Type B pancreatic cell (in vitro differentiated cells): Measurements from ENCODE around the gene PRRG4. TPM values are rescaled to one million over a fixed set of nuclear protein-coding genes. Genes with fewer than 3 reads are reported as not detected.
"Not testable (repeated sequence)": the region's sequence is repeated elsewhere in the genome, so short reads cannot be mapped to it uniquely, and the experiment has no call there.

Source experiments
- DNase-seq: peaks from one replicate; pipeline ENCODE4 v3.0.0; 2021; ENCODE audit warnings: mixed read lengths; ENCODE audit not compliant: unreplicated experiment; ENCODE audit errors: extremely low spot score
- H3K27ac Mint-ChIP-seq: 2 replicates; pipeline ENCODE4 v1.8.0; 2021; ENCODE audit warnings: mild to moderate bottlenecking, mixed read lengths
- H3K27me3 Mint-ChIP-seq: 2 replicates; pipeline ENCODE4 v1.8.0; 2021; ENCODE audit warnings: mixed read lengths
- H3K36me3 Mint-ChIP-seq: 2 replicates; pipeline ENCODE4 v1.8.0; 2021; ENCODE audit warnings: mixed read lengths
- H3K4me1 Mint-ChIP-seq: one replicate; pipeline ENCODE4 v1.8.0; 2021; ENCODE audit warnings: mixed read lengths; ENCODE audit not compliant: unreplicated experiment
- H3K4me3 Mint-ChIP-seq: 2 replicates; pipeline ENCODE4 v1.8.0; 2021; ENCODE audit warnings: mild to moderate bottlenecking, mixed read lengths
- H3K9me3 Mint-ChIP-seq: 2 replicates; pipeline ENCODE4 v1.8.0; 2021; ENCODE audit warnings: mixed read lengths
- total RNA-seq: library from RNA; stranded (reverse); gene quantifications from 2 replicates; pipeline ENCODE4 v1.2.1, GENCODE V29; 2021; ENCODE audit warnings: low replicate concordance
- TF ChIP-seq, protein P1 (sequence below): fragments of 200-600 bp; sonication (generic); conservative IDR thresholded peaks from 2 replicates; pipeline ENCODE4 v1.5.0; 2021; ENCODE audit warnings: antibody characterized with exemption, mild to moderate bottlenecking

The PRRG4 gene
- total RNA-seq, 1 donor from 2014 or later = 6.0 TPM

DNA sequence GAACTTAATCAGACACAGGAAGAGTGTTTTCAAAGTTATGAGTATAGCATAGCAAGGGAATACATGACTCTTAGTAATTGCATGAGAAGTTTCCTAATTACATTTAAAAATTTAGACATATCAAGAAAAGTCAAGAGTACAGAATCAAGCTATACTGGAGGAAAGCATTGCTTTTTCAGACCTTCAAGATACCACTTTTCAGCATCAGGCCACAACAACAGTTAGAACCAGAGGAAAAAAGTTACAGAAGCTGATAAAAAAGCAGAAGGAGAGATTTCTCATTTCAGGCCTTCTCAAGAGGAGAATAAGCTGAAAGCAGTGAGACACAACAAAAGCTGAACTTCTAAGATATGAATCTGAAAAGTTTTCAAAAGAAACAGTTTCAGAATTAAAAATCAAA, 34.8 kb downstream of the PRRG4 start:
- Mint-ChIP-seq H3K27ac (no peak overlapping the region), H3K4me3 (no peak overlapping the region)
- no peak for DNase-seq

DNA sequence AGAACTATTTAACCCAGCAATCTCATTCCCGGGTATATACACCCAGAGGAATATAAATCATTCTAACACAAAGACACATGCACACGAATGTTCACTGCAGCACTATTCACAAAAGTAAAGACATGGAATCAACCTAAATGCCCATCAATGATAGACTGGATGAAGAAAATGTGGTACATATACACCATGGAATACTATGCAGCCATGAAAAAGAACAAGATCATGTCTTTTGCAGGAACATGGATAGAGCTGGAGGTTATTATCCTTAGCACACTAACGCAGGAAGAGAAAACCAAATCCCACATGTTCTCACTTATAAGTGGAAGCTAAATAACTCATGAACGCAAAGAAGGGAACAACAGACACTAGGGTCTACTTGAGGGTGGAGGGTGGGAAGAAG, 39.0 kb downstream of the PRRG4 start:
- DNase-seq, H3K27me3 Mint-ChIP-seq, H3K9me3 Mint-ChIP-seq, H3K27ac Mint-ChIP-seq, H3K4me3 Mint-ChIP-seq, H3K36me3 Mint-ChIP-seq, H3K4me1 Mint-ChIP-seq: not testable (repeated sequence)

More for the DNA sequence above, 34.8 kb downstream of the PRRG4 start:
- no peaks in the 10 kb centered on the region for H3K9me3 Mint-ChIP-seq
- H3K27me3 Mint-ChIP-seq = peaks cover 6% of the 10 kb centered on the region
- no peaks in the 10 kb centered on the region for H3K36me3 Mint-ChIP-seq
- TF ChIP-seq, protein P1, sequence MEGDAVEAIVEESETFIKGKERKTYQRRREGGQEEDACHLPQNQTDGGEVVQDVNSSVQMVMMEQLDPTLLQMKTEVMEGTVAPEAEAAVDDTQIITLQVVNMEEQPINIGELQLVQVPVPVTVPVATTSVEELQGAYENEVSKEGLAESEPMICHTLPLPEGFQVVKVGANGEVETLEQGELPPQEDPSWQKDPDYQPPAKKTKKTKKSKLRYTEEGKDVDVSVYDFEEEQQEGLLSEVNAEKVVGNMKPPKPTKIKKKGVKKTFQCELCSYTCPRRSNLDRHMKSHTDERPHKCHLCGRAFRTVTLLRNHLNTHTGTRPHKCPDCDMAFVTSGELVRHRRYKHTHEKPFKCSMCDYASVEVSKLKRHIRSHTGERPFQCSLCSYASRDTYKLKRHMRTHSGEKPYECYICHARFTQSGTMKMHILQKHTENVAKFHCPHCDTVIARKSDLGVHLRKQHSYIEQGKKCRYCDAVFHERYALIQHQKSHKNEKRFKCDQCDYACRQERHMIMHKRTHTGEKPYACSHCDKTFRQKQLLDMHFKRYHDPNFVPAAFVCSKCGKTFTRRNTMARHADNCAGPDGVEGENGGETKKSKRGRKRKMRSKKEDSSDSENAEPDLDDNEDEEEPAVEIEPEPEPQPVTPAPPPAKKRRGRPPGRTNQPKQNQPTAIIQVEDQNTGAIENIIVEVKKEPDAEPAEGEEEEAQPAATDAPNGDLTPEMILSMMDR = no peak
- H3K4me1 Mint-ChIP-seq = no peaks in the 10 kb centered on the region

DNA sequence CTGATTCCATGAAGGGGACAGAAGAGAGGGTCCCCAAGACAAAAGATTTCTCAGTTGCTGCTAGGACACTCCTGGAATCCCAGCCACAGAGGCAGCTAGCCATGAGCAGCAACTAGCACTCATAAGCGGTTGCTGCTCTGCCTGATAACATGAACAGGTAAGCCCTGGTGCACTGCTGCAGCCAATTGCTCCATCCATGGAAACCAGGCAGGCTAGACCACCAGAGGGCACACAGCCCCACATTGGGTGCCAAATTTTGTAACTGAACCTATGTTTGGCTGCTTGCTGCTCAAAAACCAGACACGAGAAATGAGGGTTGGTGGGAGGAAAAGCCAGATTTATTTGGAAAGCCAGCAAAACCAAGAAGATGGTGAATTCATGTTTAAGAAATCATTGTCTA, 40.9 kb downstream of the PRRG4 start:
- Mint-ChIP-seq H3K4me1 (no peaks in the 10 kb centered on the region), H3K4me3 (no peak overlapping the region), H3K27me3 (peaks cover 11% of the 10 kb centered on the region), H3K36me3 (no peaks in the 10 kb centered on the region), H3K9me3 (no peaks in the 10 kb centered on the region), H3K27ac (no peak overlapping the region)
- DNase-seq = no peak
- TF ChIP-seq, protein P1 = peak; percentile 54

DNA sequence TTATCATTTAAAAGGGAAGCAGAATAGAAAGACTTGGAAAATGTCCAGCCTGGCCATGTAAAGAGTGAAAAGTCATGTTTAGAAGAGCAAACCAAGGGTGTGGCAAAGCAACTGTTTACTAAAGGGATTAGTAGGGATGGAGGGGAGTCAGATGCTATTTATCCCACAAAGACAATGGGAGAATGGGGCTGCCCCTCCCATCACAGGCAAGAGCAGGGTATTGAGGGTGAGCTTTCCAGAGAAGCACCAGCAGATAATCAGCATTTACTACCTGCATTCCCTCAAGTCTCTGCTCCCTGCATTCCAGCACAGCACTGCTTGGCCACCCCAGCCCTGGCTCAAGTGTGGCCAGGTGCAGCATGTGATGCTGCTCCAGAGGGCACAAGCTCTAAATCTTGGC, 44.4 kb downstream of the PRRG4 start:
- H3K36me3 Mint-ChIP-seq = no peaks in the 10 kb centered on the region
- H3K27me3 Mint-ChIP-seq = peaks cover 9% of the 10 kb centered on the region
- no peaks in the 10 kb centered on the region for H3K9me3 Mint-ChIP-seq
- H3K27ac Mint-ChIP-seq = no peak overlapping the region
- H3K4me1 Mint-ChIP-seq = no peaks in the 10 kb centered on the region
- no peak for DNase-seq
- H3K4me3 Mint-ChIP-seq = no peak overlapping the region
- TF ChIP-seq, protein P1 = no peak

DNA sequence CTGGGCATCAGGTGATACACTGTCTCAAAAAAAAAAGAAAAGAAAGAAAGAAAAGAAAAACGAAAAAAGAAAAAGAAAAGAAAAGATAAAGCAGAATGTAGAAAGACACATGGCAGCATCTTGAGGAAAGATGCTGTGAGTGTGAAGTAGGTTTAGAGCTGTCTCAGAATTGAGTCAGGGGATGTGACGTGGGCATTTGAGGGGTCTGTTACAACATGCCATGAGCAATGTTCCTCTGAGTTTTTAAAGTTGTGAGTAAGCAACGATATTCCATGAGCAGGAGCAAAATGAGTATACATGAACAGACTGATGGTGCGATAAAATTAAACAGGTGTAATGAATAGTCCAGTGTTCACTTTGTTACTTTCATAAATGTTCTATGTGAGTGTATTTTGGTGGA, 51.6 kb downstream of the PRRG4 start:
- DNase-seq = no peak
- TF ChIP-seq, protein P1 = no peak
- Mint-ChIP-seq H3K27ac (no peak overlapping the region), H3K9me3 (peaks cover 5% of the 10 kb centered on the region), H3K27me3 (peaks cover 9% of the 10 kb centered on the region), H3K36me3 (no peaks in the 10 kb centered on the region), H3K4me3 (no peak overlapping the region), H3K4me1 (no peaks in the 10 kb centered on the region)

DNA sequence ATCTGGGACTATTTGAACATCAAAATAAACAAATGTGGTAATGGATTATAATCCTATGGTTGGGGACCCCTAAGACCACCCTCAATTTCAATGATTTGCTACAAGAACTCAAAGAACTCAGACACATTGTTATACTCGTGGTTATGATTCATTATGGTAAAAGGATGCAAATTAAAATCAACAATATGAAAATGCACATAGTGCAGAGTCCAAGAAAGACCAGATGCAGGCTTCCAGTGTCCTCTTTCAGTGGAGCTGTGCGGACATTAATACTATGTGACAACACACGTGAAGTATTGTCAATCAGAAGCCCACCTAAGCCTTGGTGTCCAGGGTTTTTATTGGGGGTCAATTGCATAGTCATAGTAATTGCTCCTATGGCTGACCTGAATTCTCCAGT, 53.7 kb downstream of the PRRG4 start:
- H3K27ac Mint-ChIP-seq = no peak overlapping the region
- no peaks in the 10 kb centered on the region for H3K4me1 Mint-ChIP-seq
- no peak overlapping the region for H3K4me3 Mint-ChIP-seq
- H3K9me3 Mint-ChIP-seq = peaks cover 5% of the 10 kb centered on the region
- TF ChIP-seq, protein P1 = no peak
- peaks cover 12% of the 10 kb centered on the region for H3K27me3 Mint-ChIP-seq
- H3K36me3 Mint-ChIP-seq = no peaks in the 10 kb centered on the region
- DNase-seq = no peak
